GM10248 (cell line): ENCODE results near the gene NUDT21.
A peak's percentile ranks its signal among the peaks of the same experiment; 100 is the strongest.
"Not testable (repeated sequence)": the region's sequence is repeated elsewhere in the genome, so short reads cannot be mapped to it uniquely, and the experiment has no call there.

Experiments
- CTCF ChIA-PET: fragments of 300-600 bp; sonication (Branson Sonifier 250); formaldehyde crosslinking; extraction: SDS; loops from one replicate; lab custom pipeline; 2021; ENCODE audit warnings: antibody characterized with exemption; lab: Yijun Ruan, JAX
- POLR2A ChIA-PET: fragments of 350-650 bp; sonication (Branson Sonifier 250); formaldehyde crosslinking; extraction: SDS; loops from one replicate; lab custom pipeline; 2020; ENCODE audit warnings: antibody characterized with exemption; lab: Yijun Ruan, JAX
- DNase-seq: peaks from one replicate; pipeline ENCODE4 v3.0.0; 2012; ENCODE audit errors: extremely low spot score
- TF ChIP-seq, protein P1 (sequence below): IDR thresholded peaks from 2 replicates; pipeline ENCODE4 v1.5.1; 2012; ENCODE audit warnings: mild to moderate bottlenecking, low read depth; ENCODE audit errors: extremely low read depth, missing control alignments, control extremely low read depth

Gene NUDT21

GRCh38 chr16:56405977-56406672 lies 45.0 kb downstream of the NUDT21 start:
- ChIA-PET CTCF (interaction anchor here (1.1 kb wide), 1 partner anchor 22 kb away, joined by 4 read pairs; no protein-coding TSS in a partner anchor), POLR2A (no interaction called here)
- no peak for DNase-seq
- TF ChIP-seq, protein P1, sequence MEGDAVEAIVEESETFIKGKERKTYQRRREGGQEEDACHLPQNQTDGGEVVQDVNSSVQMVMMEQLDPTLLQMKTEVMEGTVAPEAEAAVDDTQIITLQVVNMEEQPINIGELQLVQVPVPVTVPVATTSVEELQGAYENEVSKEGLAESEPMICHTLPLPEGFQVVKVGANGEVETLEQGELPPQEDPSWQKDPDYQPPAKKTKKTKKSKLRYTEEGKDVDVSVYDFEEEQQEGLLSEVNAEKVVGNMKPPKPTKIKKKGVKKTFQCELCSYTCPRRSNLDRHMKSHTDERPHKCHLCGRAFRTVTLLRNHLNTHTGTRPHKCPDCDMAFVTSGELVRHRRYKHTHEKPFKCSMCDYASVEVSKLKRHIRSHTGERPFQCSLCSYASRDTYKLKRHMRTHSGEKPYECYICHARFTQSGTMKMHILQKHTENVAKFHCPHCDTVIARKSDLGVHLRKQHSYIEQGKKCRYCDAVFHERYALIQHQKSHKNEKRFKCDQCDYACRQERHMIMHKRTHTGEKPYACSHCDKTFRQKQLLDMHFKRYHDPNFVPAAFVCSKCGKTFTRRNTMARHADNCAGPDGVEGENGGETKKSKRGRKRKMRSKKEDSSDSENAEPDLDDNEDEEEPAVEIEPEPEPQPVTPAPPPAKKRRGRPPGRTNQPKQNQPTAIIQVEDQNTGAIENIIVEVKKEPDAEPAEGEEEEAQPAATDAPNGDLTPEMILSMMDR = no peak

DNA sequence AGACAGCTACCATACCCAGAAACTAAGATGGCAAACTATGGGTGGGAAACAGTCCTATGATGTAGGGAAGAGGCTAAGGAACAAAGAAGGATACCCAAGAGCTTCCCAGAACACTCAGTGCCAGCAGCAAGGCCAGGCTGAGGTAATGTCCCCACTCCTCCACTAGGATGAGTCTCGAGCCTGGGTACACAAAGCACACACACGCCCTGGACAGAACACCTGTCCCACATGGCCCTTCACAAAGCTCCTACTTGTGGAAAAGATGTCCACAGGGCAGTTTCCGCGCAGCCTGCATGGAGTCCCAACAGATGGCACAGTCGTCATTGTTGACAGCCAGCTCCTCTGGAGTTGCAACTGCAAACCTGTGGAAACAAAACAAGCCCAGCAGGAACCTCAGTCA lies 49.6 kb downstream of the NUDT21 start:
- TF ChIP-seq, protein P1 = no peak
- POLR2A ChIA-PET = interaction anchor here (0.6 kb wide), 1 partner anchor 544 kb away, joined by 7 read pairs; no protein-coding TSS in a partner anchor
- peak; percentile 27 for DNase-seq
- CTCF ChIA-PET = interaction anchor here (0.9 to 1.5 kb wide), 6 partner anchors 14 to 44 kb away, joined by 3 to 5 read pairs (median 3); no protein-coding TSS in a partner anchor

- POLR2A ChIA-PET = no interaction called here
- TF ChIP-seq, protein P1 = no peak
- DNase-seq = no peak
- CTCF ChIA-PET = interaction anchor here (1.1 to 1.5 kb wide), 3 partner anchors 13 to 43 kb away, joined by 3 to 5 read pairs (median 5); no protein-coding TSS in a partner anchor
Measured at GRCh38 chr16:56400458-56400857, 50.7 kb downstream of the NUDT21 start.

DNA sequence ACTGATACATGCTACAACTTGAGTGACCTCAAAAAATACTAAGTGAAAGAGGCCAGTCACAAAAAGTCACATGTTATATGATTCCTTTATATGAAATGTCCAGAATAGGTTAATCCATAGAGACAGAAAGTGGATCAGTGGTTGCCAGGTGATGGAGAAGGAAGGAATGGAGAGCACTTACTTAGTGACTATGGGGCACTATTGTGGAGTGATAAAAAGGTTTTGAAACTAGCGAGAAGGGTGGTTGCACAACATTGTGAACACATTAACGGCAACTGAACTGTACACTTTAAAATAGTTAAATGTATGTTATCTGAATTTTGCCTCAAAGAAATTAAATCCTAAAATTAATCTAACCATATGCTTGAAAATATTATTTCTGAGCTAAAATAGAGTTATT lies 51.6 kb downstream of the NUDT21 start:
- CTCF ChIA-PET = no interaction called here
- TF ChIP-seq, protein P1 = no peak
- no peak for DNase-seq
- POLR2A ChIA-PET = no interaction called here

DNA sequence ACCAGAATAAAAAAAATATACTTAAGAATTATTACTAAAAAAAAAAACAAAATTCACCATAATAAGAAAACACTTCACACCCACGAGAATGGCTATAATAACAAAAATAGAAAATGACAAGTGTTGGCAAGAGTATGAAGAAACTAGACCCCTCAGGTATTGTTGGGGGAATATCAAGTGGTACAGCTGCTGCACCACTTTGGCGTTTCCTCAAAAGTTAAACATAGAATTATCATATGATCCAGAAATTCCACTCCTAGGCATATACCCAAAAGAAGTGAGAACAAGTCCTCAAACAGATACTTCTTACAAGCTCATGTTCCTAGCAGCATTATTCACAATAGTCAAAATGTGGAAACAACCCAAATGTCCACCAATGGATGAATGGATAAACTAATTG lies 52.1 kb downstream of the NUDT21 start:
- ChIA-PET CTCF (no interaction called here), POLR2A (no interaction called here)
- no peak for DNase-seq
- TF ChIP-seq, protein P1 = no peak

GRCh38 chr16:56396724-56397123 lies 54.4 kb downstream of the NUDT21 start:
- CTCF ChIA-PET, DNase-seq, POLR2A ChIA-PET: not testable (repeated sequence)

DNA sequence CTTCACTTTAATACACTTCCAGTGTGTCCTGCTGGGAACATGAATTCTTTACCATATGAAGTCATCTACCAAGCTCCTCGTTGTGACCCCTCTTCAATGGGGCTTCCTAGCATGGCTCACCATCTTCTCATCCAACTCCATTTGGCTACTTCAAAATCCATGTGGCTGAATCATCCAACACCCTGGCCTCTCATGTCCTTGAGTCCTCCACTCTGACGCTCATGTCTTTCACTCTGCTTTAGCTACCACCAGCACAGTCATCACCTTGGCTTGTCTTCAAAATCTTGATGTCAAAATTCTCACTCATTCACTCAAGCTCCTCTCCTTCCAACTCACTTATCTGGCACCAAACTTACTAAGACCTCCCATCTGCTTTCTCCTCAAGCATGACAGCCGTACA lies 61.6 kb downstream of the NUDT21 start:
- TF ChIP-seq, protein P1 = no peak
- DNase-seq = no peak
- ChIA-PET CTCF (no interaction called here), POLR2A (no interaction called here)
